GM19023 (cell line): ENCODE measurements around the gene IFT81.
A peak's percentile ranks its signal among the peaks of the same experiment; 100 is the strongest.
"Not testable (repeated sequence)": the region's sequence is repeated elsewhere in the genome, so short reads cannot be mapped to it uniquely, and the experiment has no call there.

Experiments used
- ATAC-seq: cut with Tn5 transposase; IDR thresholded peaks from one replicate; pipeline ENCODE4 v1.9.1; 2021; ENCODE audit warnings: mild to moderate bottlenecking, moderate library complexity; ENCODE audit not compliant: unreplicated experiment

IFT81 gene

GRCh38 chr12:110107369-110108281 is 16.5 kb upstream of the IFT81 start:
- no peak for ATAC-seq

DNA sequence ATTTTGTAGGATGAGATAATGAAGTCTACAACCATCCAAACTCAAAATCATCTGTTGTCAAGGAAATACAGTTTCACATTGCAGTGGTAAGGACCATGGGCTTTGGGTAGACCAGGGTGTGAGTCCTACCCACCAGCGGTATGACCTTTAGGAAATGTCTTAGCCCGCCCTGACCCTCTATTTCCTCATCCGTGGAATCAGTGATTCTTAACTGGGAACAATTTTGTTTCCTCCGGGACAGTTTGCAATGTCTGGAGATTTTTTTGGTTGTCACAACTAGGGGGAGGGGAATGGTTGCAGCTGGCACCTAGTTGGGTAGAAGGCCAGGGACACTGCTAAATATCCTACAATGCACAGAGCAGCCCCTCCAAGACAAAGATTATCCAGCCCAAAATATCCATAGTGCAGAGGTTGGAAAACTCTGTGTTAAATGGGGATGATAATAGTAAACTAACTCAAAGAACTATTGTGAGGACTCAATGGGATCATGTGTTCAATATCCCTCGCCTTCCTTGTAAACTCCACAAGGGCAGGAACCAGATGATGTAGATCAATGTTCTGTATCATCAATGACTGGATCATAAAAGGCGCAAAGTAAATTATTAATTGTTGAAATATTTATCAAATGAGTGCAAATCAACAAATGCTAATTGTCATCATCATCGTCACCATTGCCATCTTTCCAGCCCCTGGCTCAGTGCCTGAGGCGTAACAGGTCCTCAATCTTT is 15.7 kb upstream of the IFT81 start:
- ATAC-seq: no peak

GRCh38 chr12:110109037-110109836 is 14.9 kb upstream of the IFT81 start:
- ATAC-seq: no peak

DNA sequence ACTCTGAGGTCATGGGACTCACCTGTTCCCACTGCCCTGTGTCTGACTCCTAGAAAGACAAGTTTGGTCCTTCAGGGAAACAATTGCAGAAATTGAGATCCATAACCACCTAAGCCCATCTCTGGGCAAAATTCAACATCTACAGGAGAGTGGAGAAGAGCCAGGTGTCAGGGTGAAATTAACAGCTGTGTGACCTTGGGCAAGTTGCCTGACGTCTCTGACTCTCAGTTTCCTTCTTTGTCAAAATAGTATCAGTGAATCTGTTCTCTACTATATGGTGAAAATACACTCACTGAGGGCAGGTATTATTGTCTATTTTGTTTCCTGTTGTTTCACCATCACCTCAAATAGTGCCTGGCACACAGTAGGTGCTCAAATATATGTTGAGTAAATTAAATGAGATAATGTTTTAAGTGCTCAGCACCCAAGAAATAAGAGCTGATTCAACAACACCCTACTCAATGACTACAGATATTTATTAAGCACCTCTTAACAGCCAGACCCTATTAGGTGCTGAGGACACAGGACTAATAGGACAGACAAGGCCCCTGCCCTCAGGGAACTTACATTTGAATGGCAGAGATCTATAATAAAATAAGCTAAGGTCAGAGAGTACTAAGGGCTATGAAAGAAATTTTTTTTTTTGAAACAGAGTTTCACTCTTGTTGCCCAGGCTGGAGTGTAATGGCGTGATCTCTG is 14.2 kb upstream of the IFT81 start:
- no peak for ATAC-seq

- ATAC-seq: no peak
Measured at GRCh38 chr12:110111476-110112334, 12.5 kb upstream of the IFT81 start.

DNA sequence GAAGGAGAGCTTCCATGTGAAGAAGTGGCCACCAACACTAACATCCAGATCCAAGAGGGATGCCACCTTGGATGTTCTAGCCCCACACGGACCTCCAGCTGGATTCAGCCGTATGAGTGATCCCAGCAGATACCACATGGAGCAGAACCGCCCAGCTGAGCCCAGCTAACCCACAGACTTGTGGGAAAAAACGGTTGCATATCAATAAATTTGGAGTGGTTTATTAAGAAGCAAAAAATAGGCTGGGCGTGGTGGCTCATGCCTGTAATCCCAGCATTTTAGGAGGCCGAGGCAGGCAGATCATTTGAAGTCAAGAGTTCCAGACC is 11.9 kb upstream of the IFT81 start:
- ATAC-seq: no peak

DNA sequence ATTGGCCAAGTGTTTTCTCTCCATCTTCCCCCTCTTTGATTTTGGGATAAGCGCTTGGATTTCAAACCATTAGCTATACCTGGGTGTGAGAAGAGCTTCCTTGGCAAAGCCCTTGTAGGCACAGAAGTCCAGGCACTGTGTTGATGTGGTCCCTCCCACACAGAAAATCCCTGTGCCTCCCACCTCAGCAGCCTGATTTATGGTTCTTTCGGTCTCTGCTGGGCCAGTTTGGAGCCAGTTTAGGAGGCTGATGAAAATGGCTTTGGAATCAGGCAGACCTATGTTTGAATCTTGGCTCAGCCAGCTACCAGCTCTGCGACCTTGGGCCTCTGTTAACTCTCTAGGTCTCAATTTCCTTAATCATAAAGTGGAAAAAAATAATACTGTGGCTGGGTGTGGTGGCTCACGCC is 9.6 kb upstream of the IFT81 start:
- ATAC-seq: no peak

GRCh38 chr12:110115675-110116074 is 8.5 kb upstream of the IFT81 start:
- no peak for ATAC-seq

DNA sequence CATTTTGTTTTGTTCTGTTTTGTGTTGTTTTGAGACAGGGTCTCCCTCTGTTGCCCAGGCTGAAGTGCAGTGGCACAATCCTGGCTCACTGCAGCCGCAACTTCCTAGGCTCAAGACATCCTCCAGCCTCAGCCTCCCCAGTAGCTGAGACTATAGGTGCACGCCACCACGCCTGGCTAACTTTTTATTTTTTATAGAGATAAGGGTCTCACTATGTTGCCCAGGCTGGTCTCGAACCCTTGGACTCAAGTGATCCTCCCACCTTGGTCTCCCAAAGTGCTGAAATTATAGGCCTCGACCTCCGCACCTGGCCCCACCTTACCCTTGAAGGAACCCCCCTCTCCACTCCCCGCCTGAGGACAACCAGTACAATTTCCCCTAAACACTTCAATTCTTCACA is 7.5 kb upstream of the IFT81 start:
- no peak for ATAC-seq

DNA sequence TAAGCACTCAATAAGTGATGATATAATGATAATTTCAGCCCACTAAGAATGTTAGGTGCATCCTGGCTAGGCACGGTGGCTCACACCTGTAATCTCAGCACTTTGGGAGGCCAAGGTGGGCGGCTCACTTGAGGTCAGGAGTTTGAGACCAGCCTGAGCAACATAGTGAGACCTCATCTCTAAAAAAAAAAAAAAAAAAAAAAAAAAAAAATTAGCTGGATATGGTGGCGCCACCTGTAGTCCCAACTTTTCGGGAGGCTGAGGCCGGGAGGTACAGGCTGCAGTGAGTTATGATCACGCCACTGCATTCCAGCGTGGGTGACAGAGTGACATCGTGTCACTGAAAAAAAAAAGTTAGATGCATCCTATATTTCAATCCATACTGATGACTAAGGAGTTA is 6.9 kb upstream of the IFT81 start:
- ATAC-seq: not testable (repeated sequence)

DNA sequence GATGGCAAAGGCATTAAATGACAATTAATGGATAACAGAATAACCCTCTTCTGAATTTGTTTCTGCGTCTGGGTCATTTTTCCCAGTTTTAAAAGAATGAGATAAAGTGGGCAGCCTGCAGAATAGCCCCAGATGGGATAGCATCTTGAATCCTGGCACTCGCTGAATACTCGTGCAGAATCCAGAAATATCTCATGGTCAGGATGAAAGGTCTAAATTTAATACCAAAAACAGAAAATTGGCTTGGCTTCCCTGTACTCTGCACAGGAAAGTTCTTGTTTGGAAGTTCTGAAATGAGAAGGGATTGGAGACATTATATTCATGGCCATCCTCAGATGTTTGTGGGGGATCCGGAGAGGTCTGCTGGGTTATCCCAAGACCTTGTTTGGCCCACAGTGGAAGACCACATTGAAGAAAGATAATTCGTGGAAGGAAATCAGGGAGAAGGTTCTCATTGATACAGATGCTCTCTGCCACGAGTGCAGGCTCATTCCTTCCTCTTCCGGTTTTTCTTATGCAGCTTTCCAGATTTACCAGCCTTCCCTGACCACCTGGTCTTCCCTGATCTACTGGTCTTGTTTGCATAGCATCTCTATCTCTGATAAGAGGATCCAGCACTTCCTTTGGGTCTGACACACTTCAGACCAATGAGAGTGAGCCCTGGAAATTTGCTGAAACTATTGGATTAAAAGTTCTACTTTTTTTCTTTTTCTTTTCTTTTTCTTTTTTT is 6.0 kb upstream of the IFT81 start:
- no peak for ATAC-seq

DNA sequence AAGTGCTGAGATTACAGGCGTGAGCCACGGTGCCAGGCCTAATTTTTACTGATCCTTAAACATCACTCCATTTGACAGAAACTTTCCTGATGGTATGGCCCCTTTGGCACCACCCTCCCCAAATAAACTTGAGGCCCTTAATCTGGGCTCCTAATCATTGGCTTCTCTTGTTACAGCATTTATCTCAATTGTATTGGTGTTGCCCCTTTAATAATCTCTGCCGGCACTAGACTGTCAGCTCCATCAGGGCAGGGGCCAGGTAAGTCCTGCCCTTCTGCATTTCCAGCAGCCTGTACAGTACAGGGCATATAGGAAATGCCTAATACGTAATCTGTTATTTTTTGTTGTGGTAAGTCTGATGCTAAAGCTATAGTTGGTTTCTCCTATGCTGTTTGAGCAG is 1.2 kb upstream of the IFT81 start:
- ATAC-seq: no peak

GRCh38 chr12:110123919-110124268 is 263 bp upstream of the IFT81 start:
- peak; percentile 69 for ATAC-seq

- ATAC-seq: no peak
Measured at GRCh38 chr12:110126557-110126956, 2.4 kb downstream of the IFT81 start.

GRCh38 chr12:110134691-110135411 is 10.7 kb downstream of the IFT81 start:
- no peak for ATAC-seq

DNA sequence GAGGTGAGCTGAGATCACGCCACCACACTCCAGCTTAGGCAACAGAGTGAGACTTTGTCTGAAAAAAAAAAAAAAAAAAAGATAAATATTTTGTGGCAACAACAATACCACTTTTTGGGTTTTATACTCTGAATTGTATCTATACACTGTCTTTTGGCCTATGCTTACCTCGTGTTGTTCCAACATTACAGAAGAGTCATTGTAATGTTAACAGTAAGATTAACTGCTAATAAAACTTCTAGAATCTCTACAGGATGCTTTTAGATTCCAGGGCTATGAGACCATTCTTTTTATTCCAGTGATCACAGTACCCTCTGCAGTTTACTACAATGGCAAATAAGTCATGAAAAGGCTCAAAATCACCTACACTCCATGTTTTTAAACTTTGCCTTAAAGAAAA is 11.6 kb downstream of the IFT81 start:
- ATAC-seq: no peak

GRCh38 chr12:110137786-110138185 is 13.6 kb downstream of the IFT81 start:
- ATAC-seq: no peak

DNA sequence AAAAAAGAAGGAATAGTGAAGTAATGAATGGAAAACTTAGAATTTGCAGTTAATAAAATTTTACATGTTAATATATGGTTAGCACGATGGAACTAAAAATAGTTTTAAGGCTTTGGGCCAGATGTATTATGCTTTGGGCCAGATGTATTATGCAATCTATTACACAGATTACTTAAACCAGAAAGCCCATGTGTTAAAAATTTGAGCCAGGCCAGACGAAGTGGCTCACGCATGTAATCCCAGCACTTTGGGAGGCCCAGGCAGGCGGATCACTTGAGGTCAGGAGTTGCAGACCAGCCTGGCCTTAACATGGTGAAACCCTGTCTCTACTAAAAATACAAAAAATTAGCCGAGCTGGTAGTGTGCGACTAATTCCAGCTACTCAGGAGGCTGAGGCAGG is 17.2 kb downstream of the IFT81 start:
- no peak for ATAC-seq

DNA sequence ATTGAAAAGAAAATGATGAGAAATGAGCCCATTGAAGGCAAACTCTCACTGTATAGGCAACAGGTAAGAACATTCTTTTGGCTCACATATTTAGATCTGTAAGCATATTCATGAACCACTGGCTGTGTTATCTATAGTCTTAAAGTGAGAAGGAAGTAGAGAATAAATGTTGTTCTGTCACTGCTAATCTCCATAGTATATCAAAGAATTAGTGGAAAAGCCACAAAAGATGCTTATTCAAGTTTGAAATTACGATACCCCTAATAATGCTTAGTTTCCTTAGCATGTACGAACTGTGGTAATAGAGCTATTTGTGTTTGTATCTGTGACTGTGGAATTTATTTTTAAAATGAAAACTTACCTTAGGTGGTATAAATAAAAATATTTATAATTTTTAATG is 22.8 kb downstream of the IFT81 start:
- ATAC-seq: no peak
